ENCODE measurements around the gene GPAM.

- no peak for TF ChIP-seq CTCF (IDR thresholded peaks at IDR 0.05)
- TF ChIP-seq POLR2A (IDR thresholded peaks at IDR 0.05), result no peak
Observed at GRCh38 chr10:112124866-112125265, 58.7 kb downstream of the GPAM start.

Measured in vagina (tissue), 2 donors.